Breast epithelium (tissue), 3 donors: ENCODE data around the gene TRAM2.

Experiments
- POLR2A ChIP-seq: fragments of 450-650 bp; IDR thresholded peaks from one replicate; pipeline ENCODE4 v1.6.1; 2016; ENCODE audit warnings: antibody characterized with exemption, mild to moderate bottlenecking, moderate library complexity
- POLR2AphosphoS5 ChIP-seq, 3 donors: sonication (generic); formaldehyde crosslinking; IDR thresholded peaks; one replicate each; pipeline ENCODE4 v1.6.1; 2017; ENCODE audit warnings: antibody characterized with exemption in 3 of 3
- TF ChIP-seq, protein P1 (sequence below), 3 donors: fragments of 450-650 bp; IDR thresholded peaks; one replicate each; pipeline ENCODE4 v1.5.1; 2016 to 2017; ENCODE audit warnings: antibody characterized with exemption in 3 of 3, mild to moderate bottlenecking in 3 of 3, moderate library complexity in 3 of 3

DNA sequence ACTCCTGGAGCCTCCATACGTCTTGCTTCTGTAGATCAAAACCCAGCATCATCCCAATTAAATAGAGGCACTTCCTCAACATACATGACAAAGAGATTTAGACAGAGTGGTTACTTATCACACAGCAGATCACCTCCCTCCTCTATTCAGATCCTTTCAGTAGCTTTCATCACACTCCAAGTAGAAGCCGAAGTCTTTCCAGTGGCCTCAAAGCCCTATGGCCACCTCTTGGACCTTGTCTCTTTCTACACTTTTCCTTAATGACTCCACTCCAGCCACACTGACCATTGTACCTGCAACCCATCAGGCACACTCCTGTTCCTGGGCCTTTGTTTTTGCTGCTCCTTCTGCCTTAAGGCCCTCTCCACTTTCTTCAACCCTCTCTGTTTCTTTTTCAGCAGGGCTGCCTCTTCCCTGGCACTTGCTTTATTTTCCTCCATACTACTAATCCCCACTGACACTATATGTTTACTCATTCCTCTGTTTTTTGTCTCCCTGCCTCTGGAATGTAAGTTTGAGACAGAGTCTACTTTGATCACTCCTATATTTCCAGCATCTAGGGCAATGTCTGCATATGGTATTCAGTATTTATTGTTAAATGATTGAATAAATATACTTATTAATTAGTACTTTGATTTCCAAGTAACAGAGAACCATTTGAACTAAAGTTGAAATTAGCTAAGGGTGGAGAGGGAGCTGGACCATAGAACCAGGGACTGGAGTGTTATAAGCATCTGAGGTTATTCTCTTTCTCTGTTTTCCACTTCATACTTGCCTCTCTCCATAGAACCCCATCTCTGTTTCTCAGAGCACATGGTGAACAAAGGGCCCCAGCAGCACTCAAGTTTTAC lies 43.4 kb upstream of the TRAM2 start:
- TF ChIP-seq, protein P1, sequence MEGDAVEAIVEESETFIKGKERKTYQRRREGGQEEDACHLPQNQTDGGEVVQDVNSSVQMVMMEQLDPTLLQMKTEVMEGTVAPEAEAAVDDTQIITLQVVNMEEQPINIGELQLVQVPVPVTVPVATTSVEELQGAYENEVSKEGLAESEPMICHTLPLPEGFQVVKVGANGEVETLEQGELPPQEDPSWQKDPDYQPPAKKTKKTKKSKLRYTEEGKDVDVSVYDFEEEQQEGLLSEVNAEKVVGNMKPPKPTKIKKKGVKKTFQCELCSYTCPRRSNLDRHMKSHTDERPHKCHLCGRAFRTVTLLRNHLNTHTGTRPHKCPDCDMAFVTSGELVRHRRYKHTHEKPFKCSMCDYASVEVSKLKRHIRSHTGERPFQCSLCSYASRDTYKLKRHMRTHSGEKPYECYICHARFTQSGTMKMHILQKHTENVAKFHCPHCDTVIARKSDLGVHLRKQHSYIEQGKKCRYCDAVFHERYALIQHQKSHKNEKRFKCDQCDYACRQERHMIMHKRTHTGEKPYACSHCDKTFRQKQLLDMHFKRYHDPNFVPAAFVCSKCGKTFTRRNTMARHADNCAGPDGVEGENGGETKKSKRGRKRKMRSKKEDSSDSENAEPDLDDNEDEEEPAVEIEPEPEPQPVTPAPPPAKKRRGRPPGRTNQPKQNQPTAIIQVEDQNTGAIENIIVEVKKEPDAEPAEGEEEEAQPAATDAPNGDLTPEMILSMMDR (IDR thresholded peaks at IDR 0.05): no peak
- TF ChIP-seq POLR2AphosphoS5 (IDR thresholded peaks at IDR 0.05): no peak
- no peak for TF ChIP-seq POLR2A
